ENCODE measurements around the gene AFF3.

DNA sequence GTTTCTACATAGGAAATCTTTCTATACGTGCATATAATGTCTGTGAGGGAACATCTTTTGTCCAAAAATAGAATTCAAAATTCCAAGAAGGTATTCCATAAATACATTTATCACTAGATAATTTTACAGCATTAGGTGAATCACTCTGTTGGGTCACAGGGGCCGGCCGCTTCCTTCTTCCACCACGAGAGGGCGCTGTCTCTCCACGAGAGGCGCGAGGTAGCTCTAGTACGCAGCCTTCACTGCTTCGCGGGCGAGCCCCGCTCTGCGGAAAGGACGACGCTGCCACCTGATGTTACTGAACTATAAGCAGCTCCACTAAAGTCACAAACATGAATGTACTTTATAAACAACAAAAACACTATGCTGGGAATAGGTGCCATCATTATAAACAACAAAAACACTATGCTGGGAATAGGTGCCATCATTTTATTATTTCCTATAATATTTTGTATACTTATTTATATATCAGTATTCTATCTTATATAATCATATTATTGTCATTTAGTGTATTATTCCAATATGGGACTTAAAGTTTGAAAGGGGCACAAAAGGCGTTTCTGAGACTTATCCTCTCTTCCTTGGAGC, 583.2 kb downstream of the AFF3 start:
- TF ChIP-seq, protein P1, sequence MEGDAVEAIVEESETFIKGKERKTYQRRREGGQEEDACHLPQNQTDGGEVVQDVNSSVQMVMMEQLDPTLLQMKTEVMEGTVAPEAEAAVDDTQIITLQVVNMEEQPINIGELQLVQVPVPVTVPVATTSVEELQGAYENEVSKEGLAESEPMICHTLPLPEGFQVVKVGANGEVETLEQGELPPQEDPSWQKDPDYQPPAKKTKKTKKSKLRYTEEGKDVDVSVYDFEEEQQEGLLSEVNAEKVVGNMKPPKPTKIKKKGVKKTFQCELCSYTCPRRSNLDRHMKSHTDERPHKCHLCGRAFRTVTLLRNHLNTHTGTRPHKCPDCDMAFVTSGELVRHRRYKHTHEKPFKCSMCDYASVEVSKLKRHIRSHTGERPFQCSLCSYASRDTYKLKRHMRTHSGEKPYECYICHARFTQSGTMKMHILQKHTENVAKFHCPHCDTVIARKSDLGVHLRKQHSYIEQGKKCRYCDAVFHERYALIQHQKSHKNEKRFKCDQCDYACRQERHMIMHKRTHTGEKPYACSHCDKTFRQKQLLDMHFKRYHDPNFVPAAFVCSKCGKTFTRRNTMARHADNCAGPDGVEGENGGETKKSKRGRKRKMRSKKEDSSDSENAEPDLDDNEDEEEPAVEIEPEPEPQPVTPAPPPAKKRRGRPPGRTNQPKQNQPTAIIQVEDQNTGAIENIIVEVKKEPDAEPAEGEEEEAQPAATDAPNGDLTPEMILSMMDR (conservative IDR thresholded peaks at IDR 0.05 in 1 of 2, IDR thresholded peaks at IDR 0.05 in 1 of 2; ENCODE audit: extremely low read depth in 1 of 2, insufficient read depth in 1 of 2, low read depth in 1 of 2, low read length in 2 of 2) = peak; percentile 97 to 98
- TF ChIP-seq EZH2 (IDR thresholded peaks at IDR 0.05; ENCODE audit: borderline replicate concordance, low read length) = no peak

Data from mammary epithelial cell (primary cell).